ACC112 (cell line): Measurements from ENCODE around the gene SYNDIG1.

Source experiments
- H2AFZ ChIP-seq: fragments of 200-600 bp; sonication (generic); one replicate; pipeline ENCODE4 v1.6.0; 2017; ENCODE audit warnings: antibody characterized with exemption, low read length; ENCODE audit not compliant: unreplicated experiment
- H3K27ac ChIP-seq: fragments of 200-600 bp; sonication (generic); 2 replicates; pipeline ENCODE4 v1.5.1; 2014; ENCODE audit warnings: low read depth, mild to moderate bottlenecking, antibody characterized with exemption, low read length, moderate library complexity
- H3K27me3 ChIP-seq: fragments of 200-600 bp; sonication (generic); 2 replicates; pipeline ENCODE4 v1.6.1; 2014; ENCODE audit warnings: mild to moderate bottlenecking, antibody characterized with exemption, low read length, moderate library complexity, mixed read lengths; ENCODE audit not compliant: insufficient read depth
- H3K36me3 ChIP-seq: fragments of 200-600 bp; sonication (generic); 2 replicates; pipeline ENCODE4 v1.6.1; 2016; ENCODE audit warnings: mild to moderate bottlenecking, antibody characterized with exemption, low read length, moderate library complexity, mixed read lengths; ENCODE audit not compliant: insufficient read depth
- H3K4me1 ChIP-seq: fragments of 200-600 bp; sonication (generic); one replicate; pipeline ENCODE4 v1.6.1; 2016; ENCODE audit warnings: low read length, mixed read lengths; ENCODE audit not compliant: insufficient read depth, unreplicated experiment, control insufficient read depth
- H3K4me3 ChIP-seq: fragments of 200-600 bp; sonication (generic); 2 replicates; pipeline ENCODE4 v1.5.1; 2014; ENCODE audit warnings: mild to moderate bottlenecking, low read depth, low read length
- H3K79me2 ChIP-seq: fragments of 200-600 bp; sonication (generic); one replicate; pipeline ENCODE4 v1.6.0; 2016; ENCODE audit warnings: low read length; ENCODE audit not compliant: control insufficient read depth, unreplicated experiment, insufficient read depth

SYNDIG1 gene

DNA sequence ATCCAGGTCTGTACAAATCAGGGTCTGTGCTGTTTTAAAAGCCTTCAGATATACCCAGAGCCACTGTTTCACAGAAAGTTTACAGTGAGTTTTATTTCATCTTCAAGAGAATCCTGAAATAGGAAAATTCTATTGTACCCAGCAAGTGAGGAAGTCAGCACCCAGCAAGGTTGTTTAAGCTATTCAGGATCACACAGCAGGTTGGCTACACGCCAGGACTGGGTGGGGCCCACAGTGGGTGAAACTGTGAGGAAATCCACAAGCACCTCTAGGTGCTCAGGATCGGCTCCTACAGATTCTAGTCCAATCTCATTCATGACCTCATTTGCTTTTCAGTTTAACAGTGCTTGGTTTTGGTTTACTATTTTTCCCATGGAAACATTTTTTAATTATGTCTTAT is 128.9 kb downstream of the SYNDIG1 start:
- H3K27me3 ChIP-seq, result no peaks in the 10 kb centered on the region
- H3K36me3 ChIP-seq, result no peaks in the 10 kb centered on the region
- H3K4me1 ChIP-seq, result no peaks in the 10 kb centered on the region
- H2AFZ ChIP-seq, result no peak overlapping the region
- H3K27ac ChIP-seq, result no peak overlapping the region
- no peaks in the 10 kb centered on the region for H3K79me2 ChIP-seq
- H3K4me3 ChIP-seq, result no peak overlapping the region

DNA sequence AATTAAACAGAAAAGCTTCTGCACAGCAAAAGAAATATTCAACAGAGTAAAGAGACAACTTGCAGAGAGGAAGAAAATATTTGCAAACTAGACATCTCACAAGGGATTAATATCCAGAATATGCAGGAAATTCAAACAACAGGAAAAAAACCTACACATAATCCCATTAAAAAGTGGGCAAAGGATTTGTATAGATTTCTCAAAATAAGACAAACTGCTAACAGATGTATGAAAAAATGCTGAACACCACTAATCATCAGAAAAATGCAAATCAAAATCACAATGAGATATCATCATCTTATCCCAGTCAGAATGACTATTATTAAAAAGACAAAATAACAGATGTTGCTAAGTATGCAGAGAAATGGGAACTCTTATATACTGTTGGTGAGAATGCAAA is 129.6 kb downstream of the SYNDIG1 start:
- Histone ChIP-seq H3K79me2 (no peaks in the 10 kb centered on the region), H3K27me3 (no peaks in the 10 kb centered on the region), H3K27ac (no peak overlapping the region), H3K4me1 (no peaks in the 10 kb centered on the region), H3K36me3 (no peaks in the 10 kb centered on the region), H2AFZ (no peak overlapping the region), H3K4me3 (no peak overlapping the region)

DNA sequence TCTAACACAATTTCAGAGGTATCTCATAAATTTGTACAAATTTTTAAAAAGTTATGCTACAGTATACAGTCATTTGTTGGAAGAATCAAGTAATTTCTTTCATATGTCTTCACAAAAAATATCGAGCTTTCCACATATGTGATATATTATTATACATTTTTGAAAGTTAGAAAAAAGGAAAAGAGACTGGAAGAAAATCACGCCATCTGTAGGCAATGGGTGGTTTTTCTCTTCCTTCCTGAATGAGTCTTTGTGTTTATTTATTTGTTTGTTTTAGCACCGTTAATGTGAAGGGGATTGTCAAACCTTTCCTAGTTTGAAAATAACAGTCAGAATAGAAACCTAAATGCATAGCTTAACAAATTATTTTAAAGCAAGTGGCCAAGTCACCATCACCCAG is 130.6 kb downstream of the SYNDIG1 start:
- no peak overlapping the region for H3K27ac ChIP-seq
- H3K79me2 ChIP-seq, result no peaks in the 10 kb centered on the region
- H3K27me3 ChIP-seq, result no peaks in the 10 kb centered on the region
- H3K4me3 ChIP-seq, result no peak overlapping the region
- no peaks in the 10 kb centered on the region for H3K4me1 ChIP-seq
- H2AFZ ChIP-seq, result no peak overlapping the region
- no peaks in the 10 kb centered on the region for H3K36me3 ChIP-seq

DNA sequence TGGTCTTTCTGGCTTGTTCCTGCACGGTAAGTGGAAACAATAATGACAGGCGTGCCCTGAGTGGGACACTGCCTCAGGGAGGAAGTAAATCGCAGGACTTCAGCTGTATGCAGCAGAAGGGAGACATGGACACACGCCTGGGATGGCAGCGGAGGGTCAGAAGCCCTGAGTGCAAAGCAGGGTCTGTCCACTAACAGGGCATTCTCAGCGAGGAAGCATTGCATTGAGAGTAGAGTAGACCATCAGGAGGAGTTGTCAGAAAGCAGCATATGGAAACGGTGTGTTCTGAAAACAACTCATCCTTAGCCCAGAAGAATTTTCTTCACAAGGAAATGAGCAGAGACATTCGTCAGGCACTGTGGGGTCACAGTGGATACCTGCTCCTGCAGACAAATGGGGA is 134.0 kb downstream of the SYNDIG1 start:
- no peaks in the 10 kb centered on the region for H3K27me3 ChIP-seq
- H3K27ac ChIP-seq, result no peak overlapping the region
- H3K36me3 ChIP-seq, result no peaks in the 10 kb centered on the region
- H2AFZ ChIP-seq, result no peak overlapping the region
- H3K4me3 ChIP-seq, result no peak overlapping the region
- H3K79me2 ChIP-seq, result no peaks in the 10 kb centered on the region
- H3K4me1 ChIP-seq, result no peaks in the 10 kb centered on the region

DNA sequence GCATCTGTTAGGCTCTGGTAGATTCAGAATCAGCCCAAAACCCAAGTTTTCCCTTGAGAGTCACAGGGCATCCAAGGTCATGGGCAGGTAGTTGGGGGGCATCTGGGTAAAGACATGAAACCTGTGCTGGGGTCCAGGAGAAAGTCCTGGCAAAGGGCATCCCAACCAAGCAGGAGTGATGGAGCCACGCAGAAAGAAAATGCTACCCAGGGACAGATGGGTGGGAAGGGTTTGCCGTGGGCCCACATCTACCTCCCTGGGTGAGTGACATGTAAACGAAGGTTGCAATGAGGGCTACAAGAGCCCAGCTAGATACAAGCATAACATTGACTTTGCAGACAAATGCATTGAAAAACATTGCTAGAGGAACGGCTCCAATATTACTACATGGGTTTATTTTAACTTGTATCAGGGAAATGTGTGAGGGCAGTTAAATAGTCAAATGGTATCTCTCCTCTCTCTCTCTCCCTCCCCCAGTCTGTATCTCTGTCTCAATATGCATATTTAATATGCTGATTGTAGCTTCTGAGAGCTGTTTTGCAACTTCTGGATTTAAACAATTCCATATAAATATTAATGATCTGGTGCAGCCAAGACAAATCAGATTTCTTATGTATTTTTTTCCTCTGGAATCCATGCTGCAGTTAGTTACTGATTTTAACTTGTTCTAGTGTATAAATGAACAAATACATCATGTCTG is 135.7 kb downstream of the SYNDIG1 start:
- H3K36me3 ChIP-seq, result no peaks in the 10 kb centered on the region
- no peak overlapping the region for H3K27ac ChIP-seq
- H3K27me3 ChIP-seq, result no peaks in the 10 kb centered on the region
- H2AFZ ChIP-seq, result no peak overlapping the region
- H3K4me3 ChIP-seq, result no peak overlapping the region
- H3K79me2 ChIP-seq, result no peaks in the 10 kb centered on the region
- no peaks in the 10 kb centered on the region for H3K4me1 ChIP-seq

DNA sequence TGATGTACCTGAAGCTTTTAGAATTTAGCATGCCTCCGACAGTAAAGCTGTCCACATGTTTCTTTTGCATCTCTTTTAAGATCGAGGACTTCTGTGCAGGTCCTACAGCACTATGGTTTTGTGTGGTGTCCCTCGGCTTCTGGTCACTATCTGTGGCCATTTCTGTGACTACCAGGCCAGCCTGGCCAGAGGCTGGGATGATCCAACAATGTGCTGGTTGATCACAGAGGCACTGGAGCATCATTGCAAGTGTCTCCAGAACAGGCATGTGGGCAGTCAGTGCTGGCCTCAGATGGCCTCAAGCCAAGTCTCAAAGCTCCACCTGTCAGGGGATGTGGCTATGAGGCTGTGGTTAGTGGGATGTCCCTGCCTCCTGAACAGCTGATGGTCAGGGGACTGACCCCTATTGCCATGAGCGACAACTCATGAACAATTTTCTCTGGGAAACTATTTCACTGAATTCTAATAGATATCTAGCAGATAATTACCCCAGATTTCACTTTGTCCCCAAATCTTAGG is 136.6 kb downstream of the SYNDIG1 start:
- Histone ChIP-seq H3K27ac (no peak overlapping the region), H3K27me3 (no peaks in the 10 kb centered on the region), H3K4me1 (no peaks in the 10 kb centered on the region), H3K36me3 (no peaks in the 10 kb centered on the region), H2AFZ (no peak overlapping the region), H3K4me3 (no peak overlapping the region), H3K79me2 (no peaks in the 10 kb centered on the region)

DNA sequence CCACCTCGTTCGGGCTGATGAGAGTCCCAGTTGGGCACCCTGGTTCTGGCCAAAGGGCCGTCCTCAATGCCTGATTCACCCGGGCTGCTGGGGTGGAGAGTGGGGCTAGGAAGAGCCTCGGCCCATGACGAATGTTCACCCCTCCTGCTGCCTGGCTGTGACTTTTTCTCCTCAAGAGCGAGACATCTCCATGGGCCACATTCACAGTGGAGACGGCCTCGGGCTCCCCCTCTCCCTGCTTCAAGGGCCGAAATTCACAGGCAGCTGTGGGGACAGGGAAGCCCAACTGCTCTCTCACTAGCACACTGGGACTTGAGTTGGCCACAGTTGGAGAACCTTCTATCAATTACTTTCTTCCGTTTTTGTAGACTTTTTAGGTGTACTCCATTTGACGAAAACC is 138.0 kb downstream of the SYNDIG1 start:
- H3K79me2 ChIP-seq, result no peaks in the 10 kb centered on the region
- no peaks in the 10 kb centered on the region for H3K4me1 ChIP-seq
- no peak overlapping the region for H2AFZ ChIP-seq
- no peak overlapping the region for H3K4me3 ChIP-seq
- no peak overlapping the region for H3K27ac ChIP-seq
- no peaks in the 10 kb centered on the region for H3K36me3 ChIP-seq
- no peaks in the 10 kb centered on the region for H3K27me3 ChIP-seq

DNA sequence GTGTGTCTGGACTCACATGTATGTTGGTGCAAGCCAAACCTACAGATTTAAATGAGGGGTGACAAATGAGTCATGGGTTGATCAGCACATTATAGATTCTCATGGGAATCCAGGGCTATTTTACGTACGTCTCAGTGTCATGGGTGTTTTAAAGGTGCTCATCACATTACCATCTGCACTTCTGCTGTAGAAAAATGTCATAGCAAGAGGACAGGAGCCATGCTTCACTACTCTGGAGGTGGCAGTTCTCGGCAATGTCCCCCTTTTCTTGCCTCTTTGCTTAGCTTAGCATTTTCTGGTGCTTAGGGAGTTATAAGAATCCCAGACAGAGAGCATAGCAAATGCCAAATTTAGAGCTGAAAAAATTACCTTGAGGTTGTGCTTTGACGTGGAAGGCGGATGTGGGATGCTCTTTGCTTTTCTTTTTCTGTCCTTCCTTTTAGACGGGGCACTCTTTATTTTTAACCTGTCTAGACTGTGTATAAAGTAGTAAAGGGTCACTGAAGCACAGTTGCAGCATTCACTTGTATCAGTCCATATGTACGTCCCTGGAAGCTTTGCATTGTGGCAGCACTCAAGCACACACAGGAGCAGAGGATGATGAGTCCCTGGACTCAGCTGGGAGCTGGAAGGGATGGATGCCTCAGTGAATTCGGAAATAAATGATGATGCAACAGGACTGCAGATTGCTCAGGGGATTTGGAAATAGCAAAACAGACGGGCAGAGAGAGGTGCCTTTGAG is 139.7 kb downstream of the SYNDIG1 start:
- Histone ChIP-seq H3K4me1 (no peaks in the 10 kb centered on the region), H2AFZ (no peak overlapping the region), H3K36me3 (no peaks in the 10 kb centered on the region)

DNA sequence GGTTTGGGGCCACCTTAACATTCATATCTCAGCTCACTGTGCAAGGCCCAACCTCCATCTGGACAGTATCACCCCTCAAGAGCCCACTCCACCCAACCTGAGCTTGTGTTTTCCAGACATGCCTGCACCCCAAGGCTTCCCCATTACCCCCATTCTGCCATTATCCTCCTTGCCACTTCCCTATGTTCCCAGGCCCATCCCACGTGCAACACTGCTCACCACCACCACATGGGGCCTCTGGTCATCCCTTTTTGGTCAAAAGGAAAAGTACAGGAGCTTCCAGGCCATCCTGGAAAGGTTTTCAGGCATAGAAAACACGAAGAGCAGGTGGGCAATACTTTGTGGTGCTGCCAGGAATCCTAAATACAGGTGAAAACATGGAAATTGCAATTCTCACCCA is 140.3 kb downstream of the SYNDIG1 start:
- no peak overlapping the region for H2AFZ ChIP-seq
- no peaks in the 10 kb centered on the region for H3K27me3 ChIP-seq
- H3K36me3 ChIP-seq, result no peaks in the 10 kb centered on the region
- H3K27ac ChIP-seq, result no peak overlapping the region
- H3K4me1 ChIP-seq, result no peaks in the 10 kb centered on the region
- H3K4me3 ChIP-seq, result no peak overlapping the region
- H3K79me2 ChIP-seq, result no peaks in the 10 kb centered on the region

More for the DNA sequence above, 139.7 kb downstream of the SYNDIG1 start:
- Histone ChIP-seq H3K79me2 (no peaks in the 10 kb centered on the region), H3K4me3 (no peak overlapping the region), H3K27me3 (no peaks in the 10 kb centered on the region), H3K27ac (no peak overlapping the region)

DNA sequence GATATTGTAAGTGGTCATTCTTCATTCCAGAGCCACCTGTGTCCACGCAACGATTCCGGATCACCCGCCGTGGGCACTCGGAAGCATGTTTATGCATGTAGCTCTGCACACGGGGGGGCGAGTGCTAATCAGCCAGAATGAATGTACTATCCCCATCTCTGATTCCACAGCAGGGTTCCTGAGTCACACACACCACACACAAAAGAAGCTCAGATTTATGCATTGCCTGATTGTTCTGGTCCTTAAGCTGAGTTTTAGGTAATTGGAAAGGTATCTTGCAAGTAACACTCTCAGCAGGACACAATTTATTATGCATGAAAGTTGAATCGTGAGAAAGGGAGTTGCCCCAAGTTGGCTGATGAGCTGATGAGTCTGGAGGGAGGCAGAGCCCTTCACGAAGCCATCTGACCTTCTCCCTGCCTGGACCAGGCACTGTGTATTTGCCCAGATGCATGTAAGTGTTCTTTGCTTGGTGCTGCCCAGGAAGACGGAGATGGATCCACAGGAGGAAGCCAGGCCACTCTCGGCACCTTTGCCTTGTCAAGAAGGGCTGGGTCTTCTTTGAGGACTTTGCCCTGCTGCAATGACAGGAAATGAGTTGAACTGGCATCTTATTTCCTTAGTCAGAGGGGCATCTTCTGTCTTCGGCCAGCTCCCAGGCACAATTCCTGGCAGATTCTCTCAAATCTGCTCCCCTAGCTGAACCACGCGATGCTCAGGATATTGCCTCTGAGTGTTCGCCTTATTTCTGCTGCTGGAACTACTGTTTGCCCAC is 141.1 kb downstream of the SYNDIG1 start:
- Histone ChIP-seq H3K27ac (no peak overlapping the region), H3K79me2 (no peaks in the 10 kb centered on the region), H3K4me1 (no peaks in the 10 kb centered on the region), H3K36me3 (no peaks in the 10 kb centered on the region), H3K27me3 (no peaks in the 10 kb centered on the region), H2AFZ (no peak overlapping the region), H3K4me3 (no peak overlapping the region)
